HepG2 (cell line): ENCODE data around the gene ANKRD62. TPM values are rescaled to one million over a fixed set of nuclear protein-coding genes. Genes with fewer than 3 reads are reported as not detected.

Source experiments
- ATAC-seq: fragments of 200-7000 bp; cut with Tn5 transposase; 3 replicates; pipeline ENCODE4 v1.9.1; 2020; ENCODE audit warnings: mild to moderate bottlenecking, moderate library complexity
- BruUV-seq: library from RNA; stranded (reverse); fragments of 400-500 nt; replicated peaks from 2 replicates; lab custom pipeline; 2021; lab: Mats Ljungman, UMichigan
- CTCF ChIA-PET: fragments of 300-600 bp; formaldehyde crosslinking; extraction: SDS; loops from one replicate; lab custom pipeline; 2021; ENCODE audit warnings: low total read pairs, inconsistent platforms, low intra/inter-chr PET ratio; lab: Yijun Ruan, JAX
- POLR2A ChIA-PET: fragments of 350-600 bp; sonication (Branson Sonifier 250); formaldehyde crosslinking; loops from one replicate; lab custom pipeline; 2020; ENCODE audit warnings: antibody characterized with exemption, inconsistent platforms; lab: Yijun Ruan, JAX
- DNase-seq: peaks from one replicate; pipeline ENCODE4 v3.0.0-alpha.2; 2015; ENCODE audit warnings: low spot score
- FAIRE-seq: peaks from 3 replicates; lab custom pipeline; 2011; peaks lifted over from hg19 to GRCh38; lab: Jason Lieb, UNC
- H2AFZ ChIP-seq: one replicate; pipeline ENCODE4 v1.6.1; 2011; ENCODE audit warnings: low read length, inconsistent platforms
- H3K27ac ChIP-seq: fragments of 300-600 bp; 3 replicates; pipeline ENCODE4 v1.8.0; 2011; ENCODE audit warnings: mixed run types, mild to moderate bottlenecking, mixed read lengths, low read length, inconsistent platforms; ENCODE audit not compliant: insufficient read depth; ENCODE audit errors: extremely low read length
- H3K27me3 ChIP-seq, 2 experiments: fragments of 200-600 bp in 1 of 2; 2 replicates in 1 of 2; 3 replicates in 1 of 2; pipeline versions ENCODE4 v1.6.0 to v1.8.0; 2011; ENCODE audit warnings: low read length in 2 of 2, mild to moderate bottlenecking in 2 of 2, moderate library complexity in 2 of 2, inconsistent platforms in 1 of 2; ENCODE audit not compliant: insufficient read depth in 2 of 2, control insufficient read depth in 1 of 2
- H3K36me3 ChIP-seq, 2 experiments: fragments of 200-600 bp in 1 of 2; replicated peaks in 1 of 2; 2 replicates in 1 of 2; 3 replicates in 1 of 2; pipeline versions ENCODE4 v1.5.1 to v1.8.0; 2011; ENCODE audit warnings: low read length in 2 of 2, inconsistent platforms in 1 of 2; ENCODE audit not compliant: insufficient read depth in 2 of 2, control insufficient read depth in 1 of 2
- H3K4me1 ChIP-seq: 2 replicates; pipeline ENCODE4 v1.5.1; 2012; ENCODE audit warnings: low read length, inconsistent platforms; ENCODE audit not compliant: insufficient read depth
- H3K4me2 ChIP-seq: 2 replicates; pipeline ENCODE4 v1.6.0; 2011; ENCODE audit warnings: low read depth, low read length, inconsistent platforms
- H3K4me3 ChIP-seq, 3 experiments: fragments of 200-600 bp in 1 of 3; sonication (generic), shearing (Covaris generic) in 1 of 3; replicated peaks in 1 of 3; 2 replicates each; pipeline ENCODE4 v1.5.1; 2011 to 2016; ENCODE audit warnings: low read length in 3 of 3, inconsistent platforms in 2 of 3, low read depth in 2 of 3, mild to moderate bottlenecking in 2 of 3, control low read depth in 1 of 3, mixed read lengths in 1 of 3; ENCODE audit not compliant: insufficient read depth in 1 of 3
- H3K79me2 ChIP-seq: one replicate; pipeline ENCODE4 v1.6.1; 2011; ENCODE audit warnings: low read length, inconsistent platforms; ENCODE audit not compliant: insufficient read depth
- H3K9ac ChIP-seq: 2 replicates; pipeline ENCODE4 v1.6.0; 2011; ENCODE audit warnings: mild to moderate bottlenecking, low read depth, low read length, inconsistent platforms; ENCODE audit not compliant: insufficient read depth
- H3K9me3 ChIP-seq: 2 replicates; pipeline ENCODE4 v1.5.1; 2012; ENCODE audit warnings: mild to moderate bottlenecking, low read length
- H4K20me1 ChIP-seq: 2 replicates; pipeline ENCODE4 v1.6.0; 2011; ENCODE audit warnings: inconsistent platforms, mild to moderate bottlenecking, low read length, moderate library complexity; ENCODE audit not compliant: insufficient read depth
- SMAD1 ChIP-seq: sonication (generic); formaldehyde crosslinking; IDR thresholded peaks from 2 replicates; pipeline ENCODE4 v1.4.0; 2020; ENCODE audit warnings: missing genetic modification reagents, low read depth, mild to moderate bottlenecking, borderline replicate concordance
- STAG1 ChIP-seq: sonication (generic); formaldehyde crosslinking; IDR thresholded peaks from 2 replicates; pipeline ENCODE4 v1.4.0; 2020; ENCODE audit warnings: missing genetic modification reagents
- WGBS: methylation state at CpG from one replicate; pipeline ENCODE4 v1.1.6; 2017; ENCODE audit warnings: low lambda C conversion rate; 5-methylcytosine and 5-hydroxymethylcytosine counted together
- in situ Hi-C: cut with HindIII; loops from 2 replicates; pipeline ENCODE4 v1.10.0; 2017; ENCODE audit warnings: low pct_unique_long_range_greater_than_20kb; ENCODE audit not compliant: extremely low pct_ligation_motif_present
- intact Hi-C: fragments of 100-400 bp; cut with micrococcal nuclease; formaldehyde crosslinking; loops from one replicate; pipeline ENCODE4 v1.10.0; 2022; ENCODE audit not compliant: unreplicated experiment
- polyA plus RNA-seq, 8 experiments: library from polyadenylated mRNA; depleted of rRNA in 3 of 8; stranded (reverse) in 7 of 8; unstranded in 1 of 8; fragments of >200 nt; fragmentation: Illumina TruSeq in 4 of 8; extraction: Trizol in 4 of 8; gene quantifications; 2 replicates each; pipeline versions ENCODE4 v1.2.1 to v1.2.3, GENCODE V29; 2011 to 2016; ENCODE audit warnings: low read depth in 4 of 8, missing spikeins in 1 of 8, mixed read lengths in 1 of 8; ENCODE audit not compliant: insufficient read depth in 1 of 8
- total RNA-seq, 5 experiments: library from RNA; depleted of rRNA; stranded (reverse); fragments of >200 nt; fragmentation: Illumina TruSeq; extraction: Trizol; gene quantifications; 2 replicates each; pipeline ENCODE4 v1.2.3, GENCODE V29; 2016; ENCODE audit warnings: low read depth in 1 of 5
- TF ChIP-seq, protein P1 (sequence below): sonication (generic); formaldehyde crosslinking; IDR thresholded peaks from 2 replicates; pipeline ENCODE4 v1.5.0; 2020; ENCODE audit warnings: mild to moderate bottlenecking, missing genetic modification reagents, moderate library complexity
- TF ChIP-seq, protein P2 (sequence below): sonication (generic); formaldehyde crosslinking; IDR thresholded peaks from 2 replicates; pipeline ENCODE4 v1.8.0; 2022; ENCODE audit warnings: missing genetic modification reagents, mild to moderate bottlenecking, moderate library complexity, borderline replicate concordance

ANKRD62 gene
- total and polyA plus RNA-seq, 2 of the 13 experiments (the other 11 are each of a cell fraction or from before 2014, with no cell fraction given): not detected

DNA sequence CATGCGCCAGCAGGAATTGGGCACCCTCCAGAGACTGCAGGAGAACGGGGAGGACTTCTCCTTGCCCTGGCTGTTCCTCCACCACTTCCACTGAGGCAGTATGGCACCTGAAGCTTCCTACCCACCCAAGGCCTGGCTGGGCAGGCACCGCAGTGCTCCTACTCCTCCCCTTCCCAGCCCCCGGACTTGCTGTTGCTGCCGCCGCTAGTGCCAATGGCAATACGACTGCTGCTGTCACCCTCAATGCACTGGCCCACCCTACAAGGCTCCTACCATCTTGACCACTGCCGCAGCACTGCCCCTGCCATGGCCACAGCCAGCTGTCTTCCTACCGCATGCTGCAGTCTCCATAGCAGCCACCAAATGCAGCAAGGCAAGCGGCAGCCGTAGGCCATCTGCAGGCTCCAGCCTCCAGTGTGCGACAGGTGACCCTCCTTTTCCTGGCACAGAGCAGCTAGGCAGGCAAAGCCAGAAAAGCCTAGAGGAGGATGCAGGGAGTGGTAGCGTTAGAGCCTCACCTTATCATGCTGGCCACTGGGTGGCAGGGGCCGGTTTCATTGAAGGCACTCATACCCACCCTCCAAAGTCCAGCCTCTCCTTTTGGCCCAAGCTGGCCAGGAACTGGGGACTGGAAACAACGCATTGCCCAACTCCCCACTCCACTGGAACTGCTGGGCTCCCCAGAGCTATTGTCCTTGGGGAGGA, 47.4 kb upstream of the ANKRD62 start:
- 52% methylated on average over 11 of the region's 15 CpGs for WGBS

More for the DNA sequence above, 47.4 kb upstream of the ANKRD62 start:
- Histone ChIP-seq H3K9ac (no peak overlapping the region), H3K27ac (no peak overlapping the region), H4K20me1 (no peaks in the 10 kb centered on the region), H3K4me2 (no peak overlapping the region; the same call in 1 of the 2 replicates), H3K4me1 (peaks cover 18% of the 10 kb centered on the region), H2AFZ (no peak overlapping the region), H3K79me2 (no peaks in the 10 kb centered on the region), H3K9me3 (no peaks in the 10 kb centered on the region), H3K4me3 (no peak overlapping the region), H3K36me3 (no peaks in the 10 kb centered on the region), H3K27me3 (peaks cover 2 to 23% of the 10 kb centered on the region in 2 experiments; a peak in 3 of 5 replicates)
- DNase-seq (peak; percentile 21), ATAC-seq (peak; percentile 75), FAIRE-seq (no peak)
- in situ Hi-C loops: loop anchor here (10.0 kb wide), 1 partner anchor 391 kb away; no protein-coding TSS in a partner anchor
- ChIA-PET POLR2A (no interaction called here), CTCF (interaction anchor here (1.1 kb wide), 1 partner anchor 108 kb away, joined by 3 read pairs; no protein-coding TSS in a partner anchor)
- intact Hi-C loops: no loop called here
- TF ChIP-seq, protein P1, sequence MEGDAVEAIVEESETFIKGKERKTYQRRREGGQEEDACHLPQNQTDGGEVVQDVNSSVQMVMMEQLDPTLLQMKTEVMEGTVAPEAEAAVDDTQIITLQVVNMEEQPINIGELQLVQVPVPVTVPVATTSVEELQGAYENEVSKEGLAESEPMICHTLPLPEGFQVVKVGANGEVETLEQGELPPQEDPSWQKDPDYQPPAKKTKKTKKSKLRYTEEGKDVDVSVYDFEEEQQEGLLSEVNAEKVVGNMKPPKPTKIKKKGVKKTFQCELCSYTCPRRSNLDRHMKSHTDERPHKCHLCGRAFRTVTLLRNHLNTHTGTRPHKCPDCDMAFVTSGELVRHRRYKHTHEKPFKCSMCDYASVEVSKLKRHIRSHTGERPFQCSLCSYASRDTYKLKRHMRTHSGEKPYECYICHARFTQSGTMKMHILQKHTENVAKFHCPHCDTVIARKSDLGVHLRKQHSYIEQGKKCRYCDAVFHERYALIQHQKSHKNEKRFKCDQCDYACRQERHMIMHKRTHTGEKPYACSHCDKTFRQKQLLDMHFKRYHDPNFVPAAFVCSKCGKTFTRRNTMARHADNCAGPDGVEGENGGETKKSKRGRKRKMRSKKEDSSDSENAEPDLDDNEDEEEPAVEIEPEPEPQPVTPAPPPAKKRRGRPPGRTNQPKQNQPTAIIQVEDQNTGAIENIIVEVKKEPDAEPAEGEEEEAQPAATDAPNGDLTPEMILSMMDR (CRISPR knock-in tag): peak; percentile 27; the same call in 1 of the 2 replicates
- TF ChIP-seq STAG1 (CRISPR knock-in tag) (0 out of 2 replicates have a peak, but pooled peaks have one; percentile 5), SMAD1 (CRISPR knock-in tag) (no peak)
- TF ChIP-seq, protein P2, sequence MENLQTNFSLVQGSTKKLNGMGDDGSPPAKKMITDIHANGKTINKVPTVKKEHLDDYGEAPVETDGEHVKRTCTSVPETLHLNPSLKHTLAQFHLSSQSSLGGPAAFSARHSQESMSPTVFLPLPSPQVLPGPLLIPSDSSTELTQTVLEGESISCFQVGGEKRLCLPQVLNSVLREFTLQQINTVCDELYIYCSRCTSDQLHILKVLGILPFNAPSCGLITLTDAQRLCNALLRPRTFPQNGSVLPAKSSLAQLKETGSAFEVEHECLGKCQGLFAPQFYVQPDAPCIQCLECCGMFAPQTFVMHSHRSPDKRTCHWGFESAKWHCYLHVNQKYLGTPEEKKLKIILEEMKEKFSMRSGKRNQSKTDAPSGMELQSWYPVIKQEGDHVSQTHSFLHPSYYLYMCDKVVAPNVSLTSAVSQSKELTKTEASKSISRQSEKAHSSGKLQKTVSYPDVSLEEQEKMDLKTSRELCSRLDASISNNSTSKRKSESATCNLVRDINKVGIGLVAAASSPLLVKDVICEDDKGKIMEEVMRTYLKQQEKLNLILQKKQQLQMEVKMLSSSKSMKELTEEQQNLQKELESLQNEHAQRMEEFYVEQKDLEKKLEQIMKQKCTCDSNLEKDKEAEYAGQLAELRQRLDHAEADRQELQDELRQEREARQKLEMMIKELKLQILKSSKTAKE (CRISPR knock-in tag): peak; percentile 39; the same call in 1 of the 2 replicates
- BruUV-seq: no TSS peak
